Measurements from ENCODE around the gene DNMBP.
"Not testable (repeated sequence)": the region's sequence is repeated elsewhere in the genome, so short reads cannot be mapped to it uniquely, and the experiment has no call there.

Gene DNMBP

DNA sequence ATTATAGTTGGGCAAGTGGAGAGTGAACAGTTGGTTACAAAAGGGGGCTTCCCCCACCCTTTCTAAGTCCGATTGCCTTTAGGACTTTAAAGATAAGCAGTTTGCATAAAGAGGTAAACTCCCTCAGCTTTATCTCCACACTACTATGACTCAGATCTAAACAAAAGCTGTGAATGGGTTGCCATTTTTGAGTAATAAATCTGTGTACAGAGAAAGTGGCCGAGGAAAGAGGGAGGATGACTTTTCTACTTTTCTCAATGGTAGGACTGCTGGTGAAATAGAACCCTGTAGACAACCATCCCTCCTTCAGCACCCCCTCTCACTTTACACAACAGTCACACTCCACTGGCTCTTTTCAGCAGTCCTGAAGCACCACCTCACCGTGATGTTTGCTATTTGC, 71.2 kb downstream of the DNMBP start:
- Histone ChIP-seq H3K4me1 (ENCODE audit: control insufficient read depth, insufficient read depth, low read length) (peaks cover 7% of the 10 kb centered on the region; the same call in 1 of the 2 replicates), H3K27ac (ENCODE audit: low read depth, low read length) (no peak overlapping the region), H3K27me3 (ENCODE audit: control insufficient read depth, insufficient read depth, low read length) (no peaks in the 10 kb centered on the region), H3K36me3 (ENCODE audit: control insufficient read depth, insufficient read depth, low read length) (no peaks in the 10 kb centered on the region), H3K4me3 (ENCODE audit: low read depth, low read length) (no peak overlapping the region), H3K9me3 (ENCODE audit: control insufficient read depth, insufficient read depth, low read depth, low read length) (peaks cover 15% of the 10 kb centered on the region), H3K9ac (ENCODE audit: low read length) (no peak overlapping the region)

DNA sequence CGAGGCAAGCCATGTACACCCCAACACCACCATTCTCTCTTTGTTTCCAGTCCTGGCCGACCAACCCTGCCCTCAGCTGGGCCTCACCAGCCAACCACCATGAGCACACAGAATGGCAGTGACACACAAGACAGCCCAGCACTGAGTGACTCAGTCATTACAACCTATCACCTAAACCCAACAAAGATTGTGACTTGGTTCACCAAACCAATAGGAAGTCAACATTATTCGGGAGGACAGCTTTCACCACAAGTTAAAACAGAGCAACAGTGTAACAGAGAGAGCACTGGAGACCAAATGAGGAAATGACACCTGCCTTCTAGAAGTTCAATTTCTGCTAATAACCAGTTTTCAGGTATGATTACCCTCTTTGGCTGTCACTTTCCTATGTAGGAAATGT, 72.1 kb downstream of the DNMBP start:
- H3K9me3 ChIP-seq (ENCODE audit: control insufficient read depth, insufficient read depth, low read depth, low read length) = peaks cover 15% of the 10 kb centered on the region
- no peak overlapping the region for H3K27ac ChIP-seq (ENCODE audit: low read depth, low read length)
- no peaks in the 10 kb centered on the region for H3K36me3 ChIP-seq (ENCODE audit: control insufficient read depth, insufficient read depth, low read length)
- no peak overlapping the region for H3K9ac ChIP-seq (ENCODE audit: low read length)
- no peak overlapping the region for H3K4me3 ChIP-seq (ENCODE audit: low read depth, low read length)
- H3K27me3 ChIP-seq (ENCODE audit: control insufficient read depth, insufficient read depth, low read length) = no peaks in the 10 kb centered on the region
- H3K4me1 ChIP-seq (ENCODE audit: control insufficient read depth, insufficient read depth, low read length) = peaks cover 7% of the 10 kb centered on the region; the same call in 1 of the 2 replicates

- H3K4me3 ChIP-seq (ENCODE audit: low read depth, low read length); H3K9me3 ChIP-seq (ENCODE audit: control insufficient read depth, insufficient read depth, low read depth, low read length); H3K36me3 ChIP-seq (ENCODE audit: control insufficient read depth, insufficient read depth, low read length); H3K27me3 ChIP-seq (ENCODE audit: control insufficient read depth, insufficient read depth, low read length); H3K27ac ChIP-seq (ENCODE audit: low read depth, low read length); H3K9ac ChIP-seq (ENCODE audit: low read length): not testable (repeated sequence)
- H3K4me1 ChIP-seq (ENCODE audit: control insufficient read depth, insufficient read depth, low read length) = peaks cover 22% of the 10 kb centered on the region
These were observed 77.4 kb downstream of the DNMBP start for GRCh38 chr10:99932203-99932957.

DNA sequence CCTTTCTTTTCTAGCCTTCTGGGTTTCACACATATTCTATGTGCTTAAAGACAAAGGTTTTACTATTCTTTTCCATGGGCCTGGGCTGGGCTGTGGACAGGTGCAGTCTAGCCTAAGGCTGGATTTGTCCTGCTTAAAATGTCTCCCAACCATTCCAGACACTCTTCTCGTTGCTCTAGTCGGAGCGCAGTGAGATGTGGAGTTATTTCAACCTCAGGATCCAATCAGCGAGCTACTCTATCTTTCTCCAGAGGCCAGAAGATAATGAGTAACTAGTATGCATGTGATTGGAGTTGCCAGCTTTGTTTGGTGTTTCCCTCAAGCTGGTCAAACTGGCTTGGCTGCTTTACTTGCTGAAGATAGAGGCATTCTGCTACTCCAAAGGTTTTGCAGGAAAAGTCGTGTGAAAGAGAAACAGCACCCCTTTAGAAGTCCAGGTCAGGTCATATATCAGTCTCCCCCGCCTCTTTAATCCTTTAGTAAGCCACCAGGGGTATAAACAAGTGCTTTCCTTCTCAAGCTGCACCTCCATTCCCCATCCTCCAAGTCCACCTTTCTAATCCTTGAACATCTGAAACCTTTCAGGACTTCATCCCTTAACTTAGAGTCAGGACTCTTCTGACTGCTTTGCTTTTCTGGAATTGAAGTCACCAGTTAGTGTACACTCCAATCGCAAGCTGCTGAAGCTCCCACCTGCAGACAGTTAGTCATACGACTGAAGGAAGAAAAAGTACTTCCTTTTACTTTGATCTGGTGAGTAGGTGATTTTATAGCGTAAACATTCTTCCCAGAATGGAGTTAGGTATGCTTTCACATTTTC, 78.8 kb downstream of the DNMBP start:
- H3K9ac ChIP-seq (ENCODE audit: low read length) = no peak overlapping the region
- H3K9me3 ChIP-seq (ENCODE audit: control insufficient read depth, insufficient read depth, low read depth, low read length) = no peaks in the 10 kb centered on the region
- H3K4me1 ChIP-seq (ENCODE audit: control insufficient read depth, insufficient read depth, low read length) = peaks cover 27% of the 10 kb centered on the region
- H3K4me3 ChIP-seq (ENCODE audit: low read depth, low read length) = no peak overlapping the region
- no peak overlapping the region for H3K27ac ChIP-seq (ENCODE audit: low read depth, low read length)
- H3K36me3 ChIP-seq (ENCODE audit: control insufficient read depth, insufficient read depth, low read length) = no peaks in the 10 kb centered on the region
- H3K27me3 ChIP-seq (ENCODE audit: control insufficient read depth, insufficient read depth, low read length) = no peaks in the 10 kb centered on the region

DNA sequence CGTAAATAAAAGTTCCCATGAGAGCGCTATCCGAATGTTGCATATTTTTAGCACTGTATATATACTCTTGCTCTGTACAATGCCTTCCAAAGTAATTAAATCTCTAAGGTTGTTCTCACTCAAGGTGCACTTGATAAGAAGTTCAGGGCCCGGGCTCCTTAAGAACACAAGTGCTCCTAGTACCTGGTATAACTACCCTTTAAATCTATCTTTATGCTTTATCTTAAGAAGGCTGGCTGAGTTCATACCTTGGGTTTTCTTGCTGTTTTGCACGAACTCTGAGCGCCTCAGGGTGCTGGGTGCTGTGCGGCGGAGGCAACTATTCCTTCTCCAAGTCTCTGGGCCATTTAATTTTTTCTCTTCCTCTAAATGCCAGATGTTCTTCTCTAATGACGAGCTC, 80.4 kb downstream of the DNMBP start:
- Histone ChIP-seq H3K9ac (ENCODE audit: low read length) (no peak overlapping the region), H3K9me3 (ENCODE audit: control insufficient read depth, insufficient read depth, low read depth, low read length) (no peaks in the 10 kb centered on the region), H3K4me3 (ENCODE audit: low read depth, low read length) (no peak overlapping the region), H3K27ac (ENCODE audit: low read depth, low read length) (no peak overlapping the region), H3K36me3 (ENCODE audit: control insufficient read depth, insufficient read depth, low read length) (no peaks in the 10 kb centered on the region), H3K27me3 (ENCODE audit: control insufficient read depth, insufficient read depth, low read length) (no peaks in the 10 kb centered on the region), H3K4me1 (ENCODE audit: control insufficient read depth, insufficient read depth, low read length) (peaks cover 27% of the 10 kb centered on the region)

DNA sequence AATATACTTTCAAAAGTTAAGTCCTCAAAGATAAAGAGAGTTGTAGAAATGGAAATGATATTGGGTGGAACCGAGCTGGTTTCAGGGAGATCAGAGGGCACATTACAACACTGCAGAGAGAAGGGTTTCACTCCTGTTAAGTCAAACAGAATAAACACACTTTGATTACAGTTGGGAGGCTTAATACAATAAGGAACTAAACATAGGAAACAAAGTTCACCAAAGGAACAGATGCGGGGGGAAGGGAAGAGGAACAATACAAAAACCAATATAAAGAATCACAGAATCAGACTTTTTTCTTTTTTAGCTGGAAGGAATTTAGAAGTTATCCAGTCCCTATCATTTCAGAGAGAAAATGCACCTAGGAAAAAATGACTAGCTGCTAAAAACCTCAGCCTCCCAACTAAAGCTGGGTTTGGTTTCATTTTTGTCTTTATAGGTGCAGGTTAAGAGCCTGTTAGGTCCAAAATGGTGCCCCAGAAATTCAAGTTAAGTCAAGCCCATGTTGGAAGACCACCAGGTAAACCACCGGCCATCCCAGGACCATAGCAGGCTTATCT, 81.9 kb downstream of the DNMBP start:
- Histone ChIP-seq H3K4me1 (ENCODE audit: control insufficient read depth, insufficient read depth, low read length) (peaks cover 27% of the 10 kb centered on the region), H3K4me3 (ENCODE audit: low read depth, low read length) (no peak overlapping the region)

DNA sequence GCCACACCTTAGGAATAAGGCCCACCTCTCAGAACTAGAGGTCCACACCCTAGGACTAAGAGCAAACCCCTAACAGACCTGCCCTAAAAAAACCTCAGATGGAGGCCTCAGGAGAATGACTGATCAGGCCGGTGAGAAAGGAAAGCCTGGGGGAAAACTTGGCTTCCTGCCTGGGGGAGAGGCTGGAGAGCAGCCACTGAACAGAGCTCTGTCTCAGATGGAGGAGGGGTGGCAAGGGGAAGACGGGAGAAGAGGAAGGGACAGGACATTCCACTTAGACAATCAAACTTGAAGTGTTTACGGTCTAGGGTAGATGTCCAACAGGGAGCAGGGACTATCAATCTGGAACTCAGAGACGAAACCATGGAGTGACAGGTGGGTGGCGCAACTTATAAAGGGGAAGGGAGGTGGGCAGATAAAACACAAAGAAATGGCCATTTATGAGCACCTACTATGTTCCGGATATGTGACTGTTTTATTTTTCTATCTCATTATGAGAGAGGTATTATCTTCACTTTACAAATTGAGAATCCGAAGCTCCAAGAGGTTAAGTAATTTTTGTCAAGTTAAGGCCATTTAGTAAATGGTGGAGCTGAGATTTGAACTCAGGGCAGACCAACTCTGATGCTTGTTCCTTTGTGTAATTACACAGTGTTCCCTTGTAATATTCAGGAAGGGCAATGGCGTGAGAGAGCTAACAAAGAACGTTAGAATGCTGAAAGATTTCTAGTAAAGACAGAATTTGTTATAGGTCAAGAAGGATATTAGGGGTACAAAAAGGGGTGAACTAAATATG, 82.6 kb downstream of the DNMBP start:
- Histone ChIP-seq H3K4me3 (ENCODE audit: low read depth, low read length) (no peak overlapping the region), H3K27ac (ENCODE audit: low read depth, low read length) (no peak overlapping the region), H3K9me3 (ENCODE audit: control insufficient read depth, insufficient read depth, low read depth, low read length) (no peaks in the 10 kb centered on the region), H3K4me1 (ENCODE audit: control insufficient read depth, insufficient read depth, low read length) (peaks cover 25% of the 10 kb centered on the region), H3K36me3 (ENCODE audit: control insufficient read depth, insufficient read depth, low read length) (no peaks in the 10 kb centered on the region), H3K9ac (ENCODE audit: low read length) (no peak overlapping the region), H3K27me3 (ENCODE audit: control insufficient read depth, insufficient read depth, low read length) (no peaks in the 10 kb centered on the region)

More for the DNA sequence above, 81.9 kb downstream of the DNMBP start:
- Histone ChIP-seq H3K27me3 (ENCODE audit: control insufficient read depth, insufficient read depth, low read length) (no peaks in the 10 kb centered on the region), H3K36me3 (ENCODE audit: control insufficient read depth, insufficient read depth, low read length) (no peaks in the 10 kb centered on the region), H3K27ac (ENCODE audit: low read depth, low read length) (no peak overlapping the region), H3K9me3 (ENCODE audit: control insufficient read depth, insufficient read depth, low read depth, low read length) (no peaks in the 10 kb centered on the region), H3K9ac (ENCODE audit: low read length) (no peak overlapping the region)

GRCh38 chr10:99924451-99925255, 85.1 kb downstream of the DNMBP start:
- H3K4me3 ChIP-seq (ENCODE audit: low read depth, low read length) = no peak overlapping the region
- no peaks in the 10 kb centered on the region for H3K9me3 ChIP-seq (ENCODE audit: control insufficient read depth, insufficient read depth, low read depth, low read length)
- peaks cover 5% of the 10 kb centered on the region; the same call in 1 of the 2 replicates for H3K4me1 ChIP-seq (ENCODE audit: control insufficient read depth, insufficient read depth, low read length)
- no peak overlapping the region for H3K27ac ChIP-seq (ENCODE audit: low read depth, low read length)
- no peak overlapping the region for H3K9ac ChIP-seq (ENCODE audit: low read length)
- H3K36me3 ChIP-seq (ENCODE audit: control insufficient read depth, insufficient read depth, low read length) = no peaks in the 10 kb centered on the region
- no peaks in the 10 kb centered on the region for H3K27me3 ChIP-seq (ENCODE audit: control insufficient read depth, insufficient read depth, low read length)

- H3K4me3 ChIP-seq (ENCODE audit: low read depth, low read length) = no peak overlapping the region
- H3K9me3 ChIP-seq (ENCODE audit: control insufficient read depth, insufficient read depth, low read depth, low read length) = no peaks in the 10 kb centered on the region
- H3K36me3 ChIP-seq (ENCODE audit: control insufficient read depth, insufficient read depth, low read length) = no peaks in the 10 kb centered on the region
- peaks cover 21% of the 10 kb centered on the region for H3K4me1 ChIP-seq (ENCODE audit: control insufficient read depth, insufficient read depth, low read length)
- H3K27me3 ChIP-seq (ENCODE audit: control insufficient read depth, insufficient read depth, low read length) = no peaks in the 10 kb centered on the region
- H3K27ac ChIP-seq (ENCODE audit: low read depth, low read length) = no peak overlapping the region
- no peak overlapping the region for H3K9ac ChIP-seq (ENCODE audit: low read length)
These were observed 87.8 kb downstream of the DNMBP start for GRCh38 chr10:99921948-99922347.

DNA sequence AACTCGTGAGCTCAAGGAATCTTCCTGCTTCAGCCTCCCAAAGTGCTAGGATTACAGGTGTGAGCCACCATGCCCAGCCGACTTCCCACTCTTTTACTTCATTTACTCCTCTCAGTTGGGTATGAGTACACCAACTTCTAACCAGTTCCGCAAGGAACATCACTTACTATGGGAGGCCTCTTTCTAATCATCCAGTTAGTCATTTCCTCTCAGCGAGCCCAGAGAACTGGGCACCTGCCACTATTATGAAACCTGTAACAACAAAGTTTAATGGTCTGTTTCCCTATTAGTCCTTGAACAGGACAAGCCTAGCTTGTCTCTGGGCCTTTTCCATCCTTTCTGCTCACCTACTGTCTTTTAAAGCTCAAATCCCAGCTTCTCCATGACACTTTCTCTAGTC, 88.8 kb downstream of the DNMBP start:
- H3K9me3 ChIP-seq (ENCODE audit: control insufficient read depth, insufficient read depth, low read depth, low read length) = no peaks in the 10 kb centered on the region
- H3K4me3 ChIP-seq (ENCODE audit: low read depth, low read length) = no peak overlapping the region
- H3K27me3 ChIP-seq (ENCODE audit: control insufficient read depth, insufficient read depth, low read length) = no peaks in the 10 kb centered on the region
- H3K4me1 ChIP-seq (ENCODE audit: control insufficient read depth, insufficient read depth, low read length) = peaks cover 23% of the 10 kb centered on the region
- no peak overlapping the region for H3K27ac ChIP-seq (ENCODE audit: low read depth, low read length)
- no peak overlapping the region for H3K9ac ChIP-seq (ENCODE audit: low read length)
- H3K36me3 ChIP-seq (ENCODE audit: control insufficient read depth, insufficient read depth, low read length) = no peaks in the 10 kb centered on the region

Data from HUES6 (cell line).